Measurements from ENCODE around the gene LMAN1L.
A peak's percentile ranks its signal among the peaks of the same experiment; 100 is the strongest.

The LMAN1L gene

DNA sequence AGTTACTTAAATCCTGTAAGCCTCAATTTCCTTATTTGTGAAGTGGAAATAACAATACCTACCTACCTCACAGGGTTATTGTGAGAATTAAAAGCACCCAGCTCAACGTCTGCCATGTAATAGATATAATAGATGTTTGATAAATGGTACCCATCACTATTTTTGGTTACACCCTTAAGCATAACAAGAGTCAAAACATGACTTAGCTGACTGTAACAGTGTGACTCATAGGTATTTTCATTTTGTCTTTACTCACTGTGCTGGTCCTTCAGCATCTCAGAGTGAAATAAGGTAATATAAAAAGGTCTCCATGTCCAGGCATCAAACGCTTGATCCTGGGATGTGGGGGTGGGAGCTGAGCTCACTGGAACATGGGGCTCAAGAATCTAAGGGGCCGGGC lies 16.9 kb downstream of the LMAN1L start:
- Mint-ChIP-seq H3K4me3 (no peak overlapping the region), H3K27me3 (peaks cover 28% of the 10 kb centered on the region), H3K9me3 (no peaks in the 10 kb centered on the region), H3K36me3 (ENCODE audit: low read depth) (no peaks in the 10 kb centered on the region), H3K4me1 (ENCODE audit: low read depth) (peaks cover 3% of the 10 kb centered on the region), H3K27ac (no peak overlapping the region)

DNA sequence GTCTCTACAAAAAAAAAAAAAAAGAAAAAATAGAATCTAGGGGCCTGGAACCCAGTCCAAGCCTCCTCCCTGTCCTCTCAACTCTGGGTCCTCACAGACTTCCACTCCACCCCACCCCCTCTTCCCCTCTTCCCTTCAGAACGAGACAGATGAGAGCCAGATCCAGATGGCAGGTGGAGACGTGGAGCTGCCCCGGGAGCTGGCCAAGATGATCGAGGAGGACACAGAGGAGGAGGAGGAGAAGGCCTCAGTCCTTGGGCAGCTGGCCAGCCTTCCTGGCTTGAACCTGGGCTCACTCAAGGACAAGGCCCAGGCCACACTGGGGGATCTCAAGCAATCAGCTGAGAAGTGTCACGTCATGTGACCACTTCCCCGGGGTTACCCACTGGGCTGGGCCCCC lies 17.4 kb downstream of the LMAN1L start:
- Mint-ChIP-seq H3K4me1 (ENCODE audit: low read depth) (peaks cover 3% of the 10 kb centered on the region), H3K27me3 (peaks cover 23% of the 10 kb centered on the region), H3K9me3 (no peaks in the 10 kb centered on the region), H3K4me3 (no peak overlapping the region), H3K27ac (no peak overlapping the region), H3K36me3 (ENCODE audit: low read depth) (no peaks in the 10 kb centered on the region)

DNA sequence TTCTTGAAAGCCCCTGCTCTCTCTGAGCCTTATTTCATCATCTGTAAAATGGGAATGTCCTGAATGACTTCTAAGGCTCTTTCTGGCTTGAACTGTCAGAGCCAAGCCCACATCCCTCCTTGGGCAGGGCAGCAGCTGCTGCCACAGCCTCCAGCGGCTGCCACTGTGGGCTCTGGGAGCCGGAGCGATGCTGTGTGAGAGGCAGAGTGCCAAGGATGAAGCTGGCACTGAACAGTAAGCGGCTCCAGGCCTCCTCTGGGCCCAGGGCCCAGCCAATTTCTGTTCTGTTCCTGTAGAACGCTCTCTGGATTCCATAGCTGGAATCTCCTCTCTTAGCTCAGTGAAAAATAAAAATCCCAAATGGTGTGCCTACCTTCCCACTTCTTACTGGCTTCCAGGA lies 18.2 kb downstream of the LMAN1L start:
- peaks cover 18% of the 10 kb centered on the region for H3K27me3 Mint-ChIP-seq
- peaks cover 3% of the 10 kb centered on the region for H3K4me1 Mint-ChIP-seq (ENCODE audit: low read depth)
- no peak overlapping the region for H3K27ac Mint-ChIP-seq
- H3K4me3 Mint-ChIP-seq: no peak overlapping the region
- H3K9me3 Mint-ChIP-seq: no peaks in the 10 kb centered on the region
- H3K36me3 Mint-ChIP-seq (ENCODE audit: low read depth): no peaks in the 10 kb centered on the region

DNA sequence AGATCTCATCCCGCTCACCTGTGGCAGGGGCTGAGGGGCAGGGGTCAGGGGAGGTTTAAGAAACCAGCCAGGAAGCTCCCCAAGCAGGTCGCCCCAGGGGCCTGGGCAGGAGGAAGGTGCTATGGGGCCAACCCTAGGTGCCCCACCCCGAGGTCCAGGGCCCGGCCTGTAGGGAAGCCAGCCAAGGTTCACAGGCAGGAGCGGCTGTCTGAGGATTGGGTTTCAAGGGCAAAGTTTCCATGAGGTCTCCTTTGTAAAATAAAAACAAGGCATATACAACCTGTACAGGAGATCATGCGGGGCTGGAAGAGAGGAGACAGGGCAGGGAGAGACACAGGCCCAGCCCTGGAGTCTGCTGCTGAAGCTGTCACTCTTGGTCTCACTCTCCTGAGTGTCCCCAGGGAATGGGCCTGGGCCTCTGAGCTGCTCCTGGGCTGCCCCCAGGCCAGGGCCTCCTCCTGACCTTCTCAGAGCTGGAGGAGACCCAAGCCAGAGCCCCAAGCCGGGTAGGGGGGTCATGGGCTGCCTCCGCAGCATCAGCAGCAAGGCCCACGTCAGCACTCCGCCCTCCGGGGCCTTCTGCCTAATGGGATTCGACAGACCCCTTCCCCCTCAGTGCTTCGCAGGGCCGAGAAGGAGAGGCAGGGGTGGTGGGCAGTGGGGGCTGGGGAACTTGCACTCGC lies 19.3 kb downstream of the LMAN1L start:
- H3K4me1 Mint-ChIP-seq (ENCODE audit: low read depth): peaks cover 3% of the 10 kb centered on the region
- no peak overlapping the region for H3K4me3 Mint-ChIP-seq
- no peaks in the 10 kb centered on the region for H3K36me3 Mint-ChIP-seq (ENCODE audit: low read depth)
- no peaks in the 10 kb centered on the region for H3K9me3 Mint-ChIP-seq
- peaks cover 16% of the 10 kb centered on the region for H3K27me3 Mint-ChIP-seq
- H3K27ac Mint-ChIP-seq: no peak overlapping the region

DNA sequence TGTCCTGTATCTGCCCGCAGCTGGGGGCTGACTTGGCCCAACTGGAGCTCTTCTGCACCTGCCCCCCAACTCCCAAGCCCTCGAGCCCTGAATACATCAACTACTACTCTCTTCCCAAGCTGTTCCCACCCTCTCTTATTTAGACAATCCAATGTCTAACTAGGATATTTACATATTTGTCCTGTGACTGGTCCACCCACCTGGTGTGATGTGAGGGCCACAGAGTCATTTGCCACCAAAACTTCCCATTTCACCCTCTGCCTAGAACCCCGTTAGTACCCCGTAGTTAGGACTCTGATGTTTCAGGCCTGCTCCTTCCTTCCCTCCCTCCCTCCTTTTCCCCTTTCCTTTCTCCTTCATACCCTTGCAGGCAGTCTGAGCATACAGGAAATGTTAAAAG lies 20.2 kb downstream of the LMAN1L start:
- peaks cover 8% of the 10 kb centered on the region for H3K27me3 Mint-ChIP-seq
- H3K27ac Mint-ChIP-seq: no peak overlapping the region
- H3K4me3 Mint-ChIP-seq: no peak overlapping the region
- peaks cover 3% of the 10 kb centered on the region for H3K4me1 Mint-ChIP-seq (ENCODE audit: low read depth)
- H3K36me3 Mint-ChIP-seq (ENCODE audit: low read depth): no peaks in the 10 kb centered on the region
- no peaks in the 10 kb centered on the region for H3K9me3 Mint-ChIP-seq

DNA sequence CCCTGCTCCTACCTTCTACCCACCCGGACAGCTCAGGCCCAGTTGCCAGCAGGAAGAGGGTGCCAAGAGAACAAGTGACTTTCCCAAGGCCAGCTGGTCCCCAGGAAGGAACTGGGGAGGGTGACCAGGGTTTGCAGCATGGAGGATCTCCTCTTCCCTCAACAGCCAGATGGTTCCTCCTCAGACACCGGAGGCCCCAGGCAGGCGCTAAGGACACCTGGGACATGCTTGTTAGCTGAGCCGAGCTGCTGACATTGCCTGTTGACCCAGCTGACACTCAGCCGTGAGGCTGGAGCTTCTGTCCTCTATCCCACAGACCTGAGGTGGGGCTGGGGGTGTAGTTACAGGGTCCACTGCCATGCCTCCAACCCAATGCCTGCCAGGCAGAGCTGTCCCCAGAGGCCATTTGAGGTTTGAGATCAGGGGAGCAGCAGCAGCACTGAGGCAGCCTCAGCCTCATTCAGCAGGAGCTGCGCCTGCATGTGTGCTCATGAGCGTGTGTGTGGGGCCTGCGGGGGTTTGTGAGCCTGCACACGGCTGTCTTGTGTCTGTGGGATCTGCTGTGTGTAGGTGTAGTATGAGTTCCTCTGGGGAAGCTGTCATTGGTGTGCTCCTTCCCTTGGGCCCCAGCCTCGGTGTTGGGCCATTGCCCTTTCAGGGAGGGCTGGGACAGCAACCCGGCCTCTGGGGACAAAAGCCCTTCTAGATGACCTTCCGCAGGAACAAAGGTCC lies 20.9 kb downstream of the LMAN1L start:
- H3K9me3 Mint-ChIP-seq: no peaks in the 10 kb centered on the region
- peaks cover 3% of the 10 kb centered on the region for H3K4me1 Mint-ChIP-seq (ENCODE audit: low read depth)
- H3K4me3 Mint-ChIP-seq: no peak overlapping the region
- peaks cover 3% of the 10 kb centered on the region for H3K27me3 Mint-ChIP-seq
- no peaks in the 10 kb centered on the region for H3K36me3 Mint-ChIP-seq (ENCODE audit: low read depth)
- no peak overlapping the region for H3K27ac Mint-ChIP-seq

DNA sequence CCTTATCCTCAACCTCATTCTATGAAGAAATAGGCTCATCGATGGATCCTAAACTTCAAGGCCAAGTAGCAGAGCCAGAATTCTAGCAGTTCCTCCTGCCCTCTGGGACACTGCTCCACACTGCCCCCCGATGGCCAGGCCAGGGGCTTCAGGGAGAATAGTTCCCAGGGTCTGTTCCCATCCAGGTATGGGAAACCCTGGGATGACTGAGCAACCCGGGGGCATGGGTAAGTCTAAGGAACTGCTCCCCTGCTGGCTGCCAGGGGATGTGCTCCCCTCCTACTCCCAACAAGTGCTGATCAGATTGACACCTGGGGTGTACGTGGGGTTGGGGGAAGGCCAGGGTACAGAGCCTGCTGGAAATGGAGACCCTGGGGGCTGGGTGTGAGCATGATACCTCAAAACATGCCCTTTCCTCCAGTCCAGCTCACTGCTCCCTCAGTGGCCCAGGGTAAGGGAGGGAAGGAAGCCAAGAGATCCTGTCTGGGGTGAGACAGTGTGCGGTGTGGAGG lies 22.7 kb downstream of the LMAN1L start:
- no peaks in the 10 kb centered on the region for H3K27me3 Mint-ChIP-seq
- no peak overlapping the region for H3K4me3 Mint-ChIP-seq
- H3K36me3 Mint-ChIP-seq (ENCODE audit: low read depth): no peaks in the 10 kb centered on the region
- H3K9me3 Mint-ChIP-seq: no peaks in the 10 kb centered on the region
- H3K4me1 Mint-ChIP-seq (ENCODE audit: low read depth): no peaks in the 10 kb centered on the region
- no peak overlapping the region for H3K27ac Mint-ChIP-seq

DNA sequence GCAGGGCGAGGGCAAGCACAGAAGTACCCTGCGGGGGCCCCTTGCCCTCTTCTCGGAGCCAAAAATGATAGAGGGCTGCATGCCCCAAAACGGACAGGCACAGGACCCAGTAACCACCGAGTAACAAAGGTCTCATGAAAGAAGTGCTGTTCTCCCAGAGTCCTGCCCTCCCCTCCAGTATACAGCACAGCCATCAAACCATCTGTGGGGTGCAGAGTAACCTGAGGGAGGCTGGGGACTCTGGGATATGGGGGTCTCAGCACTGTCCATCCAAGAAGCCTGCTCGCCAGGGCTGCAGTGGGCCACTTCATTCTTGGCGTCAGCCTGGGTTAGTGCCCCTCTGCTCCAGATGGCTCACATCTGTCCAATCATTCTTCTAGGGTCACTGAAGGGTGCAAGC lies 24.2 kb downstream of the LMAN1L start:
- no peaks in the 10 kb centered on the region for H3K9me3 Mint-ChIP-seq
- no peak overlapping the region for H3K4me3 Mint-ChIP-seq
- H3K27me3 Mint-ChIP-seq: no peaks in the 10 kb centered on the region
- peaks cover 11% of the 10 kb centered on the region for H3K36me3 Mint-ChIP-seq (ENCODE audit: low read depth)
- no peak overlapping the region for H3K27ac Mint-ChIP-seq
- H3K4me1 Mint-ChIP-seq (ENCODE audit: low read depth): peaks cover 13% of the 10 kb centered on the region

DNA sequence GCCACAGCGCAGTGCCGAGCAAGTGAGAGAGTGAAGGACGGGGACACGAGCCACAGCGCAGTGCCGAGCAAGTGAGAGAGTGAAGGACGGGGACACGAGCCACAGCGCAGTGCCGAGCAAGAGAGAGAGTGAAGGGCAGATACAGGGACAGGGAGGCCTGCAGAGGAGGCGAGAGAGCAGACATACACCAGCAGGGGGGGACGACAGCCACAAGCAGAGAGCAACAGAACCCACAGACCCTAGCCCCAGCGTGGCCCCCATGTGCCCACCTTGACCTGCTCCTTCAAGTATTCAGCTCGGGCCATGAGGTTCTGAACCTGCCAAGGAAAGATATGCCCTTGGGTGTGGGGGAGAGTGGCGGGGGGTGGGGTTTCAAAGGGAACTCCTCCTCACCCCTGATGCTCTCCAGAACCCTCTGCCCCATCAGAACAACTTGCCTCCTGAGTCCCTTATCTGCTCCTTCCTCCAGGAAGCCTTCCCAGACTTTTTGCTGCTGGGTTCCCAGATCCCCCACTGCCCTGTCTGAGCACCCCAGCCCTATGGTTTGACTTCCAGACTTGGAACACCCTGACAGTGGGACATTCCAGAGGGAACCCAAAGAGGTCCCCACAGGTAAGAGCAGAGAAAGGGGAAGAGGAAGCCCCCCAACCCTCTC lies 25.0 kb downstream of the LMAN1L start:
- H3K27me3 Mint-ChIP-seq: no peaks in the 10 kb centered on the region
- H3K4me3 Mint-ChIP-seq: no peak overlapping the region
- peaks cover 11% of the 10 kb centered on the region for H3K36me3 Mint-ChIP-seq (ENCODE audit: low read depth)
- H3K9me3 Mint-ChIP-seq: no peaks in the 10 kb centered on the region
- no peak overlapping the region for H3K27ac Mint-ChIP-seq
- peaks cover 21% of the 10 kb centered on the region for H3K4me1 Mint-ChIP-seq (ENCODE audit: low read depth)

DNA sequence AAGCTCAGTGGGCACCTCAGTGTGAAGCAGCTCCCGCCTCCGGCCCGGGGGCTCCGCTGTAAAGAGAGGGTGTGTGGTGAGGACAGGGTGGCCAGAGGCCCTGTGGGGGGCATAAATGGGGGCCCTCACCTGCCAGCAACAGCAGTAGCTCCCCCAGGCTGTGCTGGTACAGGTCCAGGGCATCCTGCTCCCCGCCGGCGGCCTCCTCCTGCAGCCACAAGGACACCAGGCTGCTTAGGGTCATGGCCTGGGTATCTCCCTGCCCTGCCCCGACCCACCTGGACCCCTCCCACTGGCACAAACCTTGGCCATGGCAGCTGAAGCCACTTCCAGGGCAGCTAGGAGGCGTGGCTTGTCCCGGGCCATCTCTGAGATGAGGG lies 25.5 kb downstream of the LMAN1L start:
- no peak overlapping the region for H3K27ac Mint-ChIP-seq
- no peaks in the 10 kb centered on the region for H3K27me3 Mint-ChIP-seq
- peaks cover 11% of the 10 kb centered on the region for H3K36me3 Mint-ChIP-seq (ENCODE audit: low read depth)
- peaks cover 22% of the 10 kb centered on the region for H3K4me1 Mint-ChIP-seq (ENCODE audit: low read depth)
- no peak overlapping the region for H3K4me3 Mint-ChIP-seq
- H3K9me3 Mint-ChIP-seq: no peaks in the 10 kb centered on the region

DNA sequence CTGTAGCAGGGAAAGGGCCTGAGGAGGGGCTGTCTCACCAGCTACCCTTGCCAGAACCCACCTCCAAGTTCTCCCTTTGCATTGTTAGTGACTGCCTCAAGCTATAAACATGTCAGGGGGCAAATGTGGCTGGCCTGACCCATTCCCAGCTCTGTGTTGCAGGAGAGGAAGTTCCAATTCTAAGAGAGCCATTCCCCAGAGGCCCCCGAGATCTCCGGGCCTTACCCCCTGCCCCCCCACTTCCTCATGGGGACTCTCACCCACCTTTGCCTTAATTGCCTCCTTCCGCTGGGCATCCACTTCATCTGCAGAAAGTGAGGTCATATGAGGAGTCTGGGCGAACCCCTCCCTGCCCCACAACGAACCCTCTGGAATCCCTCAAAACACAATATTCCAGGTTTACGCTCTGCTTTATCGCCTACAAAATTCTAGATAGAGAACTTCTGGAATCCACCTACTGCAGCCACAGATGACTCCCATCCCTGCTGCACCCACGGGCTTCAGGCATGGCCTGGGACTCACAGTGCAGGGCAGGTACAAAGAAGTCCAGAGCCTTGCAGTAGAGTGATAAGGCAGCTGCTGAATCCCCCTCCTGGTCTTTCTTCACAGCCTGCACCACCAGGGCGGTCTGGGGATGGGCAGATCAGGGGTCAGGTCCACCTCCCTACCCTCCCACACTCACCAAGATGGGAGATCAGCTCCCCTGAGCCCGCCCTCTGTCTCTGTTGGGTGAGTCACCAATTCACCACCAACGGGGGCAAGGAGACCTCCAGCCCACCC lies 26.3 kb downstream of the LMAN1L start:
- Mint-ChIP-seq H3K36me3 (ENCODE audit: low read depth) (peaks cover 11% of the 10 kb centered on the region), H3K4me1 (ENCODE audit: low read depth) (peaks cover 28% of the 10 kb centered on the region), H3K27me3 (no peaks in the 10 kb centered on the region), H3K27ac (no peak overlapping the region), H3K9me3 (no peaks in the 10 kb centered on the region), H3K4me3 (no peak overlapping the region)

DNA sequence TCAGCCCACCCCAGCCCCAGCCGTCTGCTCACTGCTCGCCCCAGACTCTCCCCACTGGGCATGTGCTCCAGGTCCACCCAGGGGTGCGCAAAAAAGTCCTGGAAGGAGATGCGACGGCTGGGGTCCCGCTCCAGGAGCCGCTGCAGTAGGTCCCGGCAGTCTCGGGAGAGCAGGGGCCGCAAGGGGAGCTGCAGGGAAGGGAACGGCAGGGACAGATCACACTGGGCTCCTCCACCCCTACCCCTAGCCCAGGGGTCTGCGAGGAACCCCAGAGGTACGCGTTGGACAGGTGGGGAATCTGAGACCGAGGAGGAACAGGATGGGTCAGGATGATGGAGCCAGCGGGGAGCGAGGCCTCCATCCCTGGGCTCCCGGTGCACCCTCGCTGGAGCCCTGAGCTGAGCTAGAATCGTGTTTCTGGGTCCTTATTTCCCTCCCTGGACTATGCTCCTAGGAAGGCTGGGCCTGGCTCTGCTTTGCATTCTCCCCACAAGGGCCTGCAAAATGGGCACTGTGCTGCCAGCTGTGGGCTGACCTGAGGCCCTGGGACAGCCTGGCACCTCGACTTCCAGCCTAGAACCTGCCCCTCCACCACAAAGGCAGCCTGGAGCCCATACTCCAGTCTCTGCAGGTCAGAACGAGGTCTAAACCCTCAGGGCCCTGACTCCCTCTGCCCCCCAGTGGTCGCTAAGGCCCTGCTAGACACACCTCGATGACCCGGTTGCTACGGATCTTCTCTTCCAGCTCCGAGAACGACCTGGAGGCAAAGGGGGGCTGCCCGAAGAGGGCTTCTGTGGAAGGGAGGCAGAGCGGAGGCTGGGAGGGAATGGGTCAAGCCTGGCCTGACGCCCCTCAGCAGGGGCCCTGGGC lies 27.1 kb downstream of the LMAN1L start:
- Mint-ChIP-seq H3K4me1 (ENCODE audit: low read depth) (peaks cover 36% of the 10 kb centered on the region), H3K27me3 (no peaks in the 10 kb centered on the region), H3K27ac (no peak overlapping the region), H3K36me3 (ENCODE audit: low read depth) (peaks cover 14% of the 10 kb centered on the region), H3K9me3 (no peaks in the 10 kb centered on the region), H3K4me3 (no peak overlapping the region)

DNA sequence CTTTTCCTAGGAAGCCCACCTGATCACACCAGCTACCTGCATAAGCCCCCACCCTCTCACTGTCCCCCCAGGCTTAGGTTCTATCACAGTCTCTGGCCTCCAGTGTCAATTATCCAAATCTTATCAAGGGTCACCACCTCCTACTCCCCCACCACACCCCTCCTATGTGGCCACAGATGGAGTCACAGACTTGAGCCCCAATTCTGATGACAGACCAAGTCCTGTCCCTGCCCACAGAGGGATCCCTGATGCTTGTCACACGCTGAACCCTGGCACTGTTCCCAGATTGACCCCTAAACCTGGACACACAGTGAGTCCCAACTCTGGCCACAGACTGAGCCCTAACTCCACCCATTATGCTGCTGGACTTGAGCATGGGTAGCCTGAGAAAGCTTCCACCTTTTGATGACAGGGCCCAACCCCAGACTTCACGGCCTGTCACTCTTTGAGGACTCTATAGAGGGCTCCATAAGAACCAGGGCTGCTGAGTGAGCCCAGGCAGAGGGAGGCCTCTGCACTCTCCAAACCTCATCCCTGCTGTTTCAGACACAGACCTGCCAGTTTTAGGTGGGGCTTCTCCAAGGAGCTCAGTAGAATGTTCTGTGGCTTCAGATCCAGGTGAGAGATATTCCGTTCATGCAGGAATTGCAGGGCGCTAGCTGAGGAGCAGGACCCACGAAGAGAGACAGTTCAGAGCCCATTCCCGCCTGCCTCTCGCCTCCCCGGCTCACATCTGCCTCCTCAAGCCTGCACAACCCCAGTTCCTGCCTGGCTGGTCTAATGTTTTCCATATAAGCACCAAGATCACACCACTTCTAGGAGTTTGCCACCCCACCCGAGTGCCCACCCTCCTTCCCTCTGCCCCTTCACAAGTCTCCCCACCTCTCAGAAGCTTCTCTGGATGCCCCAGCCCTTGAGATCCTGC lies 28.5 kb downstream of the LMAN1L start:
- Mint-ChIP-seq H3K9me3 (no peaks in the 10 kb centered on the region), H3K4me3 (peak overlapping the region; percentile 92), H3K36me3 (ENCODE audit: low read depth) (peaks cover 23% of the 10 kb centered on the region), H3K27ac (peak overlapping the region; percentile 71), H3K4me1 (ENCODE audit: low read depth) (peaks cover 50% of the 10 kb centered on the region), H3K27me3 (no peaks in the 10 kb centered on the region)
